ENCODE data around the gene CEMIP2. TPM values are rescaled to one million over a fixed set of nuclear protein-coding genes. Genes with fewer than 3 reads are reported as not detected.
"Not testable (repeated sequence)": the region's sequence is repeated elsewhere in the genome, so short reads cannot be mapped to it uniquely, and the experiment has no call there.

The CEMIP2 gene, protein sequence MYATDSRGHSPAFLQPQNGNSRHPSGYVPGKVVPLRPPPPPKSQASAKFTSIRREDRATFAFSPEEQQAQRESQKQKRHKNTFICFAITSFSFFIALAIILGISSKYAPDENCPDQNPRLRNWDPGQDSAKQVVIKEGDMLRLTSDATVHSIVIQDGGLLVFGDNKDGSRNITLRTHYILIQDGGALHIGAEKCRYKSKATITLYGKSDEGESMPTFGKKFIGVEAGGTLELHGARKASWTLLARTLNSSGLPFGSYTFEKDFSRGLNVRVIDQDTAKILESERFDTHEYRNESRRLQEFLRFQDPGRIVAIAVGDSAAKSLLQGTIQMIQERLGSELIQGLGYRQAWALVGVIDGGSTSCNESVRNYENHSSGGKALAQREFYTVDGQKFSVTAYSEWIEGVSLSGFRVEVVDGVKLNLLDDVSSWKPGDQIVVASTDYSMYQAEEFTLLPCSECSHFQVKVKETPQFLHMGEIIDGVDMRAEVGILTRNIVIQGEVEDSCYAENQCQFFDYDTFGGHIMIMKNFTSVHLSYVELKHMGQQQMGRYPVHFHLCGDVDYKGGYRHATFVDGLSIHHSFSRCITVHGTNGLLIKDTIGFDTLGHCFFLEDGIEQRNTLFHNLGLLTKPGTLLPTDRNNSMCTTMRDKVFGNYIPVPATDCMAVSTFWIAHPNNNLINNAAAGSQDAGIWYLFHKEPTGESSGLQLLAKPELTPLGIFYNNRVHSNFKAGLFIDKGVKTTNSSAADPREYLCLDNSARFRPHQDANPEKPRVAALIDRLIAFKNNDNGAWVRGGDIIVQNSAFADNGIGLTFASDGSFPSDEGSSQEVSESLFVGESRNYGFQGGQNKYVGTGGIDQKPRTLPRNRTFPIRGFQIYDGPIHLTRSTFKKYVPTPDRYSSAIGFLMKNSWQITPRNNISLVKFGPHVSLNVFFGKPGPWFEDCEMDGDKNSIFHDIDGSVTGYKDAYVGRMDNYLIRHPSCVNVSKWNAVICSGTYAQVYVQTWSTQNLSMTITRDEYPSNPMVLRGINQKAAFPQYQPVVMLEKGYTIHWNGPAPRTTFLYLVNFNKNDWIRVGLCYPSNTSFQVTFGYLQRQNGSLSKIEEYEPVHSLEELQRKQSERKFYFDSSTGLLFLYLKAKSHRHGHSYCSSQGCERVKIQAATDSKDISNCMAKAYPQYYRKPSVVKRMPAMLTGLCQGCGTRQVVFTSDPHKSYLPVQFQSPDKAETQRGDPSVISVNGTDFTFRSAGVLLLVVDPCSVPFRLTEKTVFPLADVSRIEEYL (N-terminal part only)
- 10 to 100 TPM; 21.9 to 32.5 (median 27.4) TPM for polyA plus RNA-seq (ENCODE audit: insufficient read length in 4 of 4)

DNA sequence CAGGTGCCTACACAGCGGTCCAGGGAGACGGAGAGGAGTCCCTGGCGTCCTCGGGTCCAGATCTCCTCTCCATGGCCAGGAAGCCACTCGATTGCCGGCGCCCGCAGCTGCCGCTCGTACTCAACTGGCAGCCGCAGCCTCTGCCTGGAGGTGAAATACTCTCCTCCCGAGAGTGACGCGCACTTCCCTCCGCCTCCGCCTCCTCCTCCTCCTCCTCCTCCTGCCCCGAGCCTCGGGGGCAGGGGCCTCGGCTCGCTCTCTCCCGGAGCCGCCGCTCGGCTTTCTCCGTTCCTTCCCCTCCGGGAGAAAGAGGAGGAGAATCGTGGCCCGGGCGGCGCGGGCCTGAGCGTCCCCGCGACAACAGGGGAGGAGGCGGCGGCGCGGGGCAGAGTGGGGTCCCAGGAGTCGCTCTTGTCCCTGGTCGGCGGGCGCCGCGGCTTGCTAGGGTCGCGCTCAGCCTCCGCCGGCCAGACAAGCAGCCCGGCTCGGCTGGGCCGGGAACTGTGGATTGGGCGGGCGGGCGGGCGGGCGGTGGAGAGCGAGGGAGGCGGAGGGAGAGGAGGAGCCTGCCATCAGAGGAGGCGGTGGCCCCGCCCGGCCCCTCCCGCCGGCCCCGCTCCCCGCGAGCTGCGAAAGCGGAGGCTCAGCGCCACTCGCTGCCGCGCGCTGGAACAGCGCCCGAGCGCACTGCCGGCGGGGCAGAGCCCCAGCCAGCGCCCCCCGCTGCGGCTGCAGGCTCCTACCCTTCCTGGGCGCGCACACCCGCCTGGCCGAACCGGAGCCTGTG, at the start of gene CEMIP2:
Gene CEMIP2 (minus strand): TSS at position 126 of the 787 bp plus-strand sequence. CDS start 18,140 bp downstream, outside the sequence.
- peak in 2 of 4 donors; percentile 76 to 80 for DNase-seq (ENCODE audit: low read depth in 4 of 4, low spot score in 2 of 4)

DNA sequence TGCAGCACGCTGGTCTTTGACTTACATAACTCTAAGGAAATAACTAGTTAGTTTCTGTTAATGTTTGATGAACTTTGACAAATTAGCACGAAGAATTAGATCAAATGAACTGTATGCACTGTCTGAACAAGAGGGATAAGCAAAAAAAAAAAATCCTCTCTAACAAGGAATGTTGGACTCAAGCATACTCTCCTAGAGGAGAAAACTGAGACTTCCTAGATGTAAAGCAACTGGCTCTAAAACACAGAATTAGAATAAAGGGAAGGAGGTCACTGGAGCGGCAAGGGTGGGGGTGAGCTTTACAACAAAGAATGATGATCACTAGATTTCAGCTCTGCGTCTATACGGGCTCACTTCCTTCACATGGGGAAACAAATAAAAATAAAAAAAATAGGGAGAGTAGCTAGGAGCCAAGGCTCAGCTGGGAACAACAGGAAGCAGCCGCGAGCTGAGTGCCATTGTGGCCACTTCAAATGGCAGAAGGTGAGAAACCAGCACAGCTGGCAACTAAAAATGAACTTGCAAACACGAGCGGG, 48.7 kb upstream of the CEMIP2 start:
- no peak for DNase-seq (ENCODE audit: low read depth in 4 of 4, low spot score in 2 of 4)

DNA sequence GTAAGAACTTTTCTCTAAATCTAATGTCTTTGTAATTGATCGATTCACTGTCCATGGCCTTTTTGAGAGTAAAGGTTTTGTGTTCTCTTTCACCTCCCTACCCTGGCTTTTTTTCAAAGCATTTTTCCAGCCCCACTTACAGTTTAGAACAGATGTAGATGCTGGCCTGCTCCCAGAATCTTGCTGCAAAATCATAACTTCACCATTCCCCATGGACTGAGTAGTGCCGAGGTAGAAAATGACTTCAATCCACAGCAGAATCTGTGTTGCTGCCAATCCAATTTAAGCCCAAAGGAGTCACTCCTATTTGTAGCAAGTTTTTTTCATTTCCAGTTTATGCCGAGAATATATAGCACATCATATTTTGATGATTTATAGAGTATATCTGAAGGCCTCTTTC, 46.5 kb upstream of the CEMIP2 start:
- DNase-seq (ENCODE audit: low read depth in 4 of 4, low spot score in 2 of 4): no peak

DNA sequence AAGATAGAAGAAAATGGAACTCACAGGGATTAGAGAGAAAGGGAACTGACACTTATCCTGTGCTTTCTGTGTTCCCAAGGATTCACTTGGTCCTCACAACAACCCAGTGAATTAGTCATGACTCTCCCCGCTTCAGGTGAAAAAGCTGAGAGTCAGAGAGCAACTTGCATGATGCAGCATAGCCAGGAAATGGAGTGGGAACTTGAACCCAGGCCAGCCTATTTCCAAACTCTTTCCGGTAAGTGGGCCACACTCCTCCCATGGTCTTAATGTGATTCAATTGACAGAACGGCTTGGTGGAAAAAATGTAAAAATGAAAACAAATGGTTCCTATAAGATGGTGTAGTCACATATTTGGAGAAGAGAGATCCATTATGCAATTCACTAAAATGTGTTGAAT, 45.9 kb upstream of the CEMIP2 start:
- DNase-seq (ENCODE audit: low read depth in 4 of 4, low spot score in 2 of 4): no peak

DNA sequence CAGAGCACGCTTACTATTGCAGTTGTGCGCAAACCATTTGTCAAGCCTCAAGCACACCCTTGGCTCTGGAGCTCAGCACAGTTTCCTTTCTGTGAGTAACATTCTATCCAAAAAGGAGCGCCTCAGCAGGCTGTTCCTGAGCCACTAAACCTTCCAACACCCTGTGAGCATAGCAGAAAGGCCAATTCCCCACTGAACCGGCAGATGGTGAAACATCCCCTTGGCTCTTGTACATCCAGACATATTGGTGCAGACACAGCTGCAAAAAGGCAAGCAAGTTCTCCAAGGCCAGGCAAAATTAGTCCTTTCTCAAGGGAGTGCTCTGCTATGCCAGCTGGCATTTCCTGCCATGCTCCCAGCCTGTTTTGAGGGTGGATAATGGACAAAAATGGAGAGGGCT, 44.1 kb upstream of the CEMIP2 start:
- no peak for DNase-seq (ENCODE audit: low read depth in 4 of 4, low spot score in 2 of 4)

DNA sequence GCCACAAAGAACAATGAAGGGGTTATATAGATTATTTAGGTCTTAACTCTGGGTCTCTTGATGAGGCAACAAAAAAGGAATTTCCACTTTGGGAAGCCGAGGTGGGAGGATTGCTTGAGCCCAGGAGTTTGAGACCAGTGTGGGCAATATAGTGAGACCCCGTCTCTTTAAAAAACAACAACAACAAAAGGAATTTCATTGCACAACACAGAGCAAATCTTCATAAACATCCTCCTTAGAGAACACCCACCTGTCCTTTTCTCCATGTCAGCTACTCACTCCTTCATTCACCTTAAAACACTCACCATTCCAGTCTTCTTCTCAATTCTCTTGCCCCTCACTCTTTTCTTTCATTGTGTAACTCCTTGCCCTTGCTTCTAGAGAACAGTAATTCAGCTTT, 39.8 kb upstream of the CEMIP2 start:
- no peak for DNase-seq (ENCODE audit: low read depth in 4 of 4, low spot score in 2 of 4)

DNA sequence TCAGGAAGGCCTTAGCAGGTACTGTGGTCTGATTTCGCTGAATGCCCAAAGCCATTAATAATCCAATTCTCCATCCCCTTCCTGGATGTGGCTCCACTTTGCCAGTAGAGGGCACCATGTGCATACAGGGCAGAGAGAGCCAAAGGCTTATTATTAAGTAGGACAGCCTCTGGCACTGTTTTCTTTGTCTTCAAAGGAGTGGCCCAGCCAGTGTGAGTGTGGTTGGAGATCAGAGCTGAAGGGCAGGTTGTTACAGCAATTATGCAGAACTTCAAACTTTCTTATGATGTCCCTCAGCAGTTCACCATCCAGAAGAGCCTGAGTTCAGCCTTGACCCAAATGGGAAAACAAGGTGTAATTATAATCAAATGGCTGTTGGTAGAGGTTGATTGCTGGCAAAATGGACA, 38.6 kb upstream of the CEMIP2 start:
- peak in 2 of 4 donors; percentile 16 to 29 for DNase-seq (ENCODE audit: low read depth in 4 of 4, low spot score in 2 of 4)

DNA sequence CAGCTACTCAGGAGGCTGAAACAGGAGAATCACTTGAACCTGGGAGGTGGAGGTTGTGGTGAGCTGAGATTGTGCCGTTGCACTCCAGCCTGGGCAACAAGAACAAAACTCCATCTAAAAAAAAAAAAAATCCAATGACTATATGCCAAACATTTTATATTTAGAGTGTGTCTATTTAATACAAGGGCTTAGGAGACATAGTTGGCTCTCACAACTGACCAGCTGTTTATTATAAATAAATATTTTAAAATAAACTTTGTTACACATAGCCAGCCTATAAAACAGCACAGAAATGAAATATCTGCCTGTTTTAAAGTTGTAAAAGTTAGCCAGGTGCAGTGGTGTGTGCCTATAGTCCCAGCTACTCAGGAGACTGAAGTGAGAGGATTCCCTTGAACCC, 36.8 kb upstream of the CEMIP2 start:
- not testable (repeated sequence) for DNase-seq (ENCODE audit: low read depth in 4 of 4, low spot score in 2 of 4)

DNA sequence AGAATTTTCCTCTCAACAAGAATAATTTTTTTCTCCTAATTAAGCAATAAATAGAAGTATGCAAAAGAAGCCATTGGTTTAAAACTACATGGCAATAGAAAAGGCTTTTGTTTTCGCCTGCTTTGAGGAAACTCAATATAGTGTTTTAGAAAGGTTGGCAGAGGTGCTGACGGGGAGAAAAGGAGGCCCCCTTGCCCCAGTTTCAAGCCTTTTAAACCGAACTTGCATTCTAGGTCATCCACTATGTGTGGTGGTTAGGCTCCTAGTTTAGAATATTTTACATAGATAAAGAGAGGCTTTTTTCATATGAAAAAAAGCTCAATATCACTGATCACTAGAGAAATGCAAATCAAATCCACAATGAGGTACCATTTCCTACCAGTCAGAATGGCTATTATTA, 33.5 kb upstream of the CEMIP2 start:
- no peak for DNase-seq (ENCODE audit: low read depth in 4 of 4, low spot score in 2 of 4)

DNA sequence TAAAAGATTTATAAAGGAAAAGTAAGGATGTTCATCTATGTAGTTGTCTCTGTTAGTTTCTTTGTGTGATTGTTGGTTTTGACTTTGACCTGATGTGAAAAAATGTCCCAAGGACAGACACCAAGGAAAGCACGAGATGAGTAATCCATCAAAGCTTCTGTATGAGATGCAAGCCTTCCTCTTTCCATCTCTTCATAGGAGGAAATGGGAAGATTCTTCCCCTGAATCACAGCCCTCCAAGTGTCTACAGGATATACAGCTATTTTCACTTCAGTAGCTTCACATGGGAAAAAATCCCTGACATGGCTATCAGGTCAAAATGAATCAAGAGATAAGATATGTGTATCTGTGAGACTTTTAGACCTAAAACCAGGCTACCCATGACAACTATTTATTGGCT, 29.0 kb upstream of the CEMIP2 start:
- no peak for DNase-seq (ENCODE audit: low read depth in 4 of 4, low spot score in 2 of 4)

DNA sequence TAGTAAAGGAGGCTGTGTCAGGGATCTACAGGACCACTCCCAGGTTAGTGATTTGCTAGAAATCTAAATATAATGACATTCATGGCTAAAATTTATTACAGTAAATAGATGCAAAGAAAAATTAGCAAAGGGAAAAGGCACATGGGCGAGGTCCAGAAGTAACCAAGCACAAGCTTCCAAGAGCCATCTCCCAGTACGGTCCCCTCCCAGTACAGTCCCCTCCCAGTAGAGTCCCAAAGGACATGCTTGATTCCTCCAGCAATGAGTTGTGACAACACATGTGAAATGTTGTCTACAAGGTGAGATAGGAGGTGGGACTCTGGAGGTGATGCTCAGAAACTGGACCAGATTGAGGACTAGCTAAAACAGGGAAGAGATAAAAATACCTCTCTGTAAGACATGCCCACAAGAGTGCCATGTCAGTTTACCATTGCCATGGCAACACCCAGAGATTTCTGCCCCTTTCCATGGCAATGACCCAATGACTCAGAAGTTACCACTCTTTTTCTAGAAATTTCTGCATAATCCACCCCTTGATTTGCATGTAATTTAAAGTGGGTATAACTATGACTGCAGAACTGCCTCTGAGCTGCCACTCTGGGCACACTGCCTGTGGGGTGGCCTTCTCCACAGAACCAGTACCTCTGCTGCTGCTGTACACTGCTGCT, 27.9 kb upstream of the CEMIP2 start:
- no peak for DNase-seq (ENCODE audit: low read depth in 4 of 4, low spot score in 2 of 4)

DNA sequence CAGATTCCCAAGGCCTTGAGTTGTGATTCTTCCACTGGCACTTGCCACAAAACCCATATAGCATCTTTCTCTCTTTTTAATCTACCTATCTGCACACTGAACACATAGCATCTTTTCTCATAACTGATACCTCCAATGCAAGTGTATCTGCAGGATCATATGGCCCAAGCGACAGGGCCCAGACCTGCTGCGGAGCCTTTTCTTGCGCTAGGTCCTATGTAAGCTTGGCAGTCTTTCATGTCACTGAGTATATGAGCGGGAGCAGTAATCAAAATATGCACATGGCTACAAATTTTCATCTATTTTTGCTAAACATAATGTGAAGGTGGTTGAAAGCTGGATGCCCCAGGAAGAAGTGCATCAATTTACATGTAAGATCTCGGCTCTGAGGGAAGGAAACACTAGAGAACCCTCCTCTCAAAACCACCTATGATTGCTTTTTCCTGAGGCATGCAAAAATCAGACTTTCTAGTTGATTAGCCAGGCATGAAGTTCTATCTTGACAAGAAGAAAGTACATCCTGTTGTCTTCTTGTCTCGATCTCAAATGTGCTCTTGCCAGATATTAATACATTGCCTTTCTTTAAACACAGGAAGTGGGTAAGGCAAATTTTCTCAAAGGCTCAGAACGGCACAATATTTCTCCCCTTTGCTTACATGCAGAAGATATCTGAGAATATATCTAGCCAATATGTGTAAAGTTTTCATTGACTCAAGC, 26.9 kb upstream of the CEMIP2 start:
- DNase-seq (ENCODE audit: low read depth in 4 of 4, low spot score in 2 of 4): no peak

DNA sequence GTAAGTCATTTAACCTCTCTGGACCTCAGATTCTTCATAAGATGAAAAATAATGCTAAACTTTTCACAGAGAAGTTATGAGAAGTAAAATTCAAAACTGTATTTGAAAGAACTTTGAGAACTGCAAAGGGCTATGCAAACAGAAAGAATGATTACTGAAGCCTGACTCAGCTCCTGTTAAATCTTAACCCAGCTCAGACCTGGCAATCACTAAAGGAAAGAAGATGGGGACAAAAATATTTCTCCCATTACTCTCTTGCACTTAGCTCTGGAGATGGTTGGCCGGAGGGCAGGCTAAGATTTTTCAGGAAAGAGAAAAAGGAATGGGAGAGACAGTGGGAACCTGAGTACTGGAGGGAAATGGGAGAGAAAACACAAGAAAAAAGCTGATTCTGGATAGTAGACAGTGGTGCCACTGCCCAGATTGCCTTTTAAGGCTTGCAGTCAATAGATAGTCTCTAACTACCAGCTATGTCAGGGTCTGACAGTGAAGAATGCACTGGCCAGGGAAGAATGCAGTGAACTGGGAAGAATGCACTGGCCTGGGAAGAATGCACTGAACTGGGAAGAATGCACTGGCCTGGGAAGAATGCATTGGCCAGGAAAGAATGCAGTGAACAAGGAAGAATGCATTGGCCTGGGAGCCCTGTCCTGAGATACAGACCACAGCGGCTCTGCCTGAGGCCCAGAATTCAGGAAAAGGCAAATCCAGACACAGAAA, 25.2 kb upstream of the CEMIP2 start:
- DNase-seq (ENCODE audit: low read depth in 4 of 4, low spot score in 2 of 4): no peak

DNA sequence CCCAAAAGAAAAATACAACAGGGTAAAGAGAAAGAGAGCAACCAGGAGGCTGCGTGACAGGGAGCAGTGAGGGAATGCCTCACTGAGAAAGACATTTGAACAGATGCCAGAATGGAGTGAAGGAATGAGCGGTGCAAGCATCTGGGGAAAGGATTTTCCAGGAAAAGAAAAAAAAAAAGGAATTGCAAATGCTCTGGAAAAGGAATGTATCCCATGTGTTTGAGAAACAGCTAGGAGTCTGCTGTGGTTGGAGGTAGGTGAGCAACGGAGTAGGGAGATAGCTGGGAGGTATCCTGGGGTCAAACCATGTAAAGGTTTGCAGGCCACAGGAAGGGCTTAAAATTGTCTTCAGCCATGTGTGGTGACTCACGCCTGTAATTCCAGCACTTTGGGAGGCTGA, 23.6 kb upstream of the CEMIP2 start:
- DNase-seq (ENCODE audit: low read depth in 4 of 4, low spot score in 2 of 4): no peak

DNA sequence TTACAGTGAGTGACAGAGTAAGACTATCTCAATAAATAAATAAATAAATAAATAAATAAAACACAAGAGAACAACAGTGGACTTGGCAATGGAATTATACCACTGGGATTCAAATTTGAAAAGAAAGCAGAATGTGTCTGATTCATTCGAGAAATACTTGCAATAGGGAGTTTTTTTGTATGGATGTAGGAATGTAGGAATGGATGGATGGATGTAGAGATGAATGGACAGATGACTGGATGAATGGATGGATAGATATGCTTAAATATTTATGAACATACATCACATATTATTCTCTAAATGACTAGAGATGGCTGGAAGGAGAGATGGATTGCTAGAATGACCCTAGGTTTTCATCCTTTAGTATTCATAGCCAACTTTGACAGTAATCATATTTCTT, 22.0 kb upstream of the CEMIP2 start:
- no peak for DNase-seq (ENCODE audit: low read depth in 4 of 4, low spot score in 2 of 4)

DNA sequence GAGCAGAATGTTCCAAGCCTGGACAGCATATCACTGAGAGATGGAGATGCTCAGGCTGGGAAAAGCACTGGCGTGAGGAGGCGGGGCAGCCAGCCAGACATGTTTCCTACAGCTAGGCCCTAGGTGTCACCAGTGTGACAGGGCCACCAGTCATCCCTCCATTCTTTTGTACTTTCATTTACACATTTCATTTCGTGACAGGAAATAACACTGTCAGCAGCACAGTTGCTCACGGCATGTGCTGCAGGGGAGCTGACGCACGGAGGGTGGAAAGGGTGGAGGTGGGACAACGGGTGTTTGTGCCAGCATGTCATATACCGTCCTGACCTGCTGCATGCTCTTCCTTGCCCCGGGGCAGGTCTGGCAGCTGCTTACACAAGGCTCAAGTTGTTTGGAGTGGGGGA, 14.8 kb upstream of the CEMIP2 start:
- no peak for DNase-seq (ENCODE audit: low read depth in 4 of 4, low spot score in 2 of 4)

DNA sequence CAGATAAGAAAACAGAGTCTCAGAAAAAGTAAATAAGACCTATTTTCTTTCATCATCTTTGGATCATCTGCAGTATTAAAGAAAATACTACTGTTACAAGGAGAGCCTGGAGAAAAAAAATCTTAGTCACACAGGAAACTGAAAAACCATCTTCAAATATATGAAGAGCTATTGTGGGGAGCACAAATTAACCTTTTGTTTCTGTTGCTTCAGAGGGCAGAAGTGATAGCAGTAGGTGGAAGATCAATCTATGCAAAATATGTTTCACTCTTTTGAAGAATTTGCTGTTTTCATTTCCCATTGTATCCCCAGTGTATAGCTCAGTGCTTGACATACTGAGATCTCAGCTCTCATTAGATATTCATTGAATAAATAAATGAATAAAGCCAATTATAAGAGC, 13.1 kb upstream of the CEMIP2 start:
- DNase-seq (ENCODE audit: low read depth in 4 of 4, low spot score in 2 of 4): no peak

DNA sequence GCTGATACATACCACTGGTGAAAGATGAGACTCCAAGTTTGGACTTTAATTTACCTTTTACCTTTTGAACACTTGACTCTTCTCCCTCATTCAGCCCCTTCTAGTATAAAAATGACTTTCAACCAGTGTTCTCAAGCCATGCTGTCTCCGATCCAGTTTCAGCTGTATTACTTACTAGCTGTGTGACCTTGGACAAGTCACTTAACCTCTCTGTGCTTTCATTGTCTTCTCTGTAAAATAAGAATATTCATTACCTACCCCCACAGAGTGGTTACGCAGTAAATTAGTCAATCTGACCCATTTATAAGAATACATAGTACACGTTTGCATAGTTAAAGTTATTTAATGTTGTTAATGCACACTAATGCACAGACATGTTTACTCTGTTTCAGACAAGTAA, 12.6 kb upstream of the CEMIP2 start:
- DNase-seq (ENCODE audit: low read depth in 4 of 4, low spot score in 2 of 4): no peak
